Measurements from ENCODE around the gene CCDC88A.
A peak's percentile ranks its signal among the peaks of the same experiment; 100 is the strongest.
"Not testable (repeated sequence)": the region's sequence is repeated elsewhere in the genome, so short reads cannot be mapped to it uniquely, and the experiment has no call there.

CCDC88A gene, protein sequence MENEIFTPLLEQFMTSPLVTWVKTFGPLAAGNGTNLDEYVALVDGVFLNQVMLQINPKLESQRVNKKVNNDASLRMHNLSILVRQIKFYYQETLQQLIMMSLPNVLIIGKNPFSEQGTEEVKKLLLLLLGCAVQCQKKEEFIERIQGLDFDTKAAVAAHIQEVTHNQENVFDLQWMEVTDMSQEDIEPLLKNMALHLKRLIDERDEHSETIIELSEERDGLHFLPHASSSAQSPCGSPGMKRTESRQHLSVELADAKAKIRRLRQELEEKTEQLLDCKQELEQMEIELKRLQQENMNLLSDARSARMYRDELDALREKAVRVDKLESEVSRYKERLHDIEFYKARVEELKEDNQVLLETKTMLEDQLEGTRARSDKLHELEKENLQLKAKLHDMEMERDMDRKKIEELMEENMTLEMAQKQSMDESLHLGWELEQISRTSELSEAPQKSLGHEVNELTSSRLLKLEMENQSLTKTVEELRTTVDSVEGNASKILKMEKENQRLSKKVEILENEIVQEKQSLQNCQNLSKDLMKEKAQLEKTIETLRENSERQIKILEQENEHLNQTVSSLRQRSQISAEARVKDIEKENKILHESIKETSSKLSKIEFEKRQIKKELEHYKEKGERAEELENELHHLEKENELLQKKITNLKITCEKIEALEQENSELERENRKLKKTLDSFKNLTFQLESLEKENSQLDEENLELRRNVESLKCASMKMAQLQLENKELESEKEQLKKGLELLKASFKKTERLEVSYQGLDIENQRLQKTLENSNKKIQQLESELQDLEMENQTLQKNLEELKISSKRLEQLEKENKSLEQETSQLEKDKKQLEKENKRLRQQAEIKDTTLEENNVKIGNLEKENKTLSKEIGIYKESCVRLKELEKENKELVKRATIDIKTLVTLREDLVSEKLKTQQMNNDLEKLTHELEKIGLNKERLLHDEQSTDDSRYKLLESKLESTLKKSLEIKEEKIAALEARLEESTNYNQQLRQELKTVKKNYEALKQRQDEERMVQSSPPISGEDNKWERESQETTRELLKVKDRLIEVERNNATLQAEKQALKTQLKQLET (N-terminal part only)

DNA sequence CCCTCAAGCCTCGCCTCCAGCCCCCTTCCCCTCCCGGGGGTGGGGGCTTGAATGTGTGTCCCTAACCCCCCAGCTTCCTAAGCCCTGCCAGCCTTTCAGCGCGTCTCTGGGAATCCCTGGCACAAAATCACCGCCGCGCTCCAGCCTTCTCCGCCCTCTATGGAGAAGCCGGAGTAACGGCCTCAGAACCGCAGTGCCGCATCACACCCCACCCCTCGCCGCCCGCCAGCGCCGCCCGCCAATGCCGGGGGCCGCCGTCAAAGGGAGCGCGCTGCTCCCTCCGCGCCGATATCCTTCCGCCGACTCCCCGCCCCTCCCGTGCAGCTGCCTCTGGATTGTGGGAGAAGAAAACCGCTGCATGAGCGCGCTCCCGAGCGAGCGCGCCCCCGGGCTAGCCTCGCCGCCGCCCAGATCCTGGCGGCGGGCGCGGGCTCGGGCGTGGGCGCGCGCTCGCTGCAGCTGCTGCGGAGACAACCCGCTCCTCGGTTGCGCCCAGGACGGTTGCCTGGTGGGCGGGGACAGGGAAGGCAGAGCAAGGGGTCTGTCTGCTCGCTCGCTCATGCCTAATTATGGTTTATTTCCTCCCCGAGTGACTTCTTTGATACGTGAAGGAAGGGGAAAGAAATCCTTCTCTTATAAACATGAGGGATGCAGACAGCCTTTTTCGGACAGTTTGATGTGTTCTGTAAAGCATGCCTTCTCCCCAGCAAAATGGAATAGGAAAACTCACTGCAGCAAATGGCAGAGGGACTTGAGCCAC is at the start of gene CCDC88A:
Gene CCDC88A (minus strand): TSS at position 178 of the 760 bp plus-strand sequence. CDS start 777 bp downstream, outside the sequence.
- peaks cover 7 to 8% of the 10 kb centered on the region in 2 donors for H3K4me1 ChIP-seq (ENCODE audit: control insufficient read depth in 2 of 2, insufficient read depth in 2 of 2, low read length in 2 of 2)

DNA sequence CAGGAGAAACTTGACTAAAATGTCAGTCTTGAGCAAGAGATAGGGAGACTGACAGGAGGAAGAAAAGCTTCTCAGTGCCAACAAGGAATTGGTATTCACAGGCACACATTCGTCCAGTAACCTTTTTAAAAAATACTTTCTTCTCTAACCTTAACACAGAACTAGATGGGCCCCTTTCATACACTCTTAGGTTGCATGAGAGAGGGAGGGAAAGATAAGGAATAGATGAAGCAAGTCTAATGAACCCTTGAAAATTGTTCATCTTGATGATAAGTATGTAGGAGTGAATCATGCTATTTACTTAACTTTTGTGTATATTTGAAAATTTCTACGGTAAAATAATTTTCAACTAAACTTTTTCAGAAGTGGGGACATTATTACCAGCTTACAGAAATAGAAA is 42.0 kb upstream of the CCDC88A start:
- no peaks in the 10 kb centered on the region for H3K4me1 ChIP-seq (ENCODE audit: control insufficient read depth in 2 of 2, insufficient read depth in 2 of 2, low read length in 2 of 2)
- no peaks in the 10 kb centered on the region for H3K36me3 ChIP-seq (ENCODE audit: control insufficient read depth in 2 of 2, insufficient read depth in 2 of 2, low read length in 2 of 2)
- H3K9ac ChIP-seq (ENCODE audit: low read depth in 1 of 2, low read length in 2 of 2): no peak overlapping the region
- H3K27ac ChIP-seq (ENCODE audit: low read depth in 2 of 2, low read length in 2 of 2): no peak overlapping the region
- H3K9me3 ChIP-seq (ENCODE audit: control insufficient read depth in 2 of 2, low read length in 2 of 2): no peaks in the 10 kb centered on the region
- no peak overlapping the region for H3K4me3 ChIP-seq (ENCODE audit: low read length in 2 of 2)
- H3K27me3 ChIP-seq (ENCODE audit: control insufficient read depth in 2 of 2, insufficient read depth in 2 of 2, low read length in 2 of 2): no peaks in the 10 kb centered on the region

More for the DNA sequence above, at the start of gene CCDC88A:
- H3K4me3 ChIP-seq (ENCODE audit: low read length in 2 of 2): peak within 1 kb of the TSS; percentile 82 to 84
- no peaks in the 10 kb centered on the region for H3K9me3 ChIP-seq (ENCODE audit: control insufficient read depth in 2 of 2, low read length in 2 of 2)
- H3K9ac ChIP-seq (ENCODE audit: low read depth in 1 of 2, low read length in 2 of 2): peak within 1 kb of the TSS; percentile 69 to 76
- no peaks in the 10 kb centered on the region for H3K36me3 ChIP-seq (ENCODE audit: control insufficient read depth in 2 of 2, insufficient read depth in 2 of 2, low read length in 2 of 2)
- H3K27ac ChIP-seq (ENCODE audit: low read depth in 2 of 2, low read length in 2 of 2): peak within 1 kb of the TSS; percentile 81 to 84
- H3K27me3 ChIP-seq (ENCODE audit: control insufficient read depth in 2 of 2, insufficient read depth in 2 of 2, low read length in 2 of 2): peaks cover 0 to 2% of the 10 kb centered on the region in 2 donors

DNA sequence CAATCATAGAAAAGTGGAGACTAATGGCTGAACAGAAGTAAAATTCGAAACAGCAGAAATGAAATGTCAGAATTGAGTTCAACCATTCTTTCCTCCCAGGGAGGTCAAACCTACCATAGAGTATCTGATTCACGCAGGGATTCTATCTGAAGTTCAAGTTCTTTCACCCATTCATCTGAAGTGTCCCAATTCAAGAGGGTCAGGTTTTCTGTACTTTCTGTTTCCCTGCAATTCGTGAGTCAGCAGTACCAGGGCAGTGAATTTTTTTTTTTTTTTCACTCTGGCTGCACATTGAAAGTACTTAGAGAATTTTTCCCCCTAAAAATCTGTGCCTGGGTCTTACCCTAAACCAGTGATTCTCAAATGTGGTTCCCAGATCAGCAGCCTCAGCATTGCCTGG is 40.9 kb upstream of the CCDC88A start:
- H3K36me3 ChIP-seq (ENCODE audit: control insufficient read depth in 2 of 2, insufficient read depth in 2 of 2, low read length in 2 of 2): no peaks in the 10 kb centered on the region
- H3K9ac ChIP-seq (ENCODE audit: low read depth in 1 of 2, low read length in 2 of 2): no peak overlapping the region
- no peak overlapping the region for H3K4me3 ChIP-seq (ENCODE audit: low read length in 2 of 2)
- H3K27ac ChIP-seq (ENCODE audit: low read depth in 2 of 2, low read length in 2 of 2): no peak overlapping the region
- H3K27me3 ChIP-seq (ENCODE audit: control insufficient read depth in 2 of 2, insufficient read depth in 2 of 2, low read length in 2 of 2): no peaks in the 10 kb centered on the region
- H3K4me1 ChIP-seq (ENCODE audit: control insufficient read depth in 2 of 2, insufficient read depth in 2 of 2, low read length in 2 of 2): no peaks in the 10 kb centered on the region
- H3K9me3 ChIP-seq (ENCODE audit: control insufficient read depth in 2 of 2, low read length in 2 of 2): no peaks in the 10 kb centered on the region

DNA sequence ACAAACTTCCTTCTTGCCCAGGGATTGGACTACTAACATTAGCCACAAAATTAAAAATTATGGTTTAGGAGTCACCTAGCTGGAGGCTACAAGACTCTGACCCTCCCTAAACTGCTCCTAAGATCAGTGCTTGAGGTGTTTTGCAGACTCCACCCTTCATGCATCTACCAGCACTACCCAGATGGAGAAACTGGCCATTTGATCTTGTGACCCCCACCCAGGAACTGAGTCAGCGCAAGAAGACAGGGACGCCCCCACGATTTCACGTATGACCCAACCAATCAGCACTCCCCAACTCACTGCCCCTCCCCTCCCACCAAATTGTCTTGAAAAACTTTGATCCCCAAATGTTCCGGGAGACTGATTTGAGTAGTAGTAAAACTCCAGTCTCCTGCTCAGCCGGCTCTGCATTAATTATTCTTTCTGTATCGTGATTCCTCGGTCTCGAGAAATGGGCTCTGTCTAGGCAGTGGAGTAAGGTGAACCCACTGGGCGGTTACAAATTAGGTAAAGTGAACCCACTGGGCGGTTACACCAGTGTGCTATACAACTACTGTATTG is 40.1 kb upstream of the CCDC88A start:
- Histone ChIP-seq H3K9ac (ENCODE audit: low read depth in 1 of 2, low read length in 2 of 2) (no peak overlapping the region), H3K36me3 (ENCODE audit: control insufficient read depth in 2 of 2, insufficient read depth in 2 of 2, low read length in 2 of 2) (no peaks in the 10 kb centered on the region), H3K9me3 (ENCODE audit: control insufficient read depth in 2 of 2, low read length in 2 of 2) (no peaks in the 10 kb centered on the region), H3K4me1 (ENCODE audit: control insufficient read depth in 2 of 2, insufficient read depth in 2 of 2, low read length in 2 of 2) (no peaks in the 10 kb centered on the region), H3K4me3 (ENCODE audit: low read length in 2 of 2) (no peak overlapping the region), H3K27ac (ENCODE audit: low read depth in 2 of 2, low read length in 2 of 2) (no peak overlapping the region), H3K27me3 (ENCODE audit: control insufficient read depth in 2 of 2, insufficient read depth in 2 of 2, low read length in 2 of 2) (no peaks in the 10 kb centered on the region)

DNA sequence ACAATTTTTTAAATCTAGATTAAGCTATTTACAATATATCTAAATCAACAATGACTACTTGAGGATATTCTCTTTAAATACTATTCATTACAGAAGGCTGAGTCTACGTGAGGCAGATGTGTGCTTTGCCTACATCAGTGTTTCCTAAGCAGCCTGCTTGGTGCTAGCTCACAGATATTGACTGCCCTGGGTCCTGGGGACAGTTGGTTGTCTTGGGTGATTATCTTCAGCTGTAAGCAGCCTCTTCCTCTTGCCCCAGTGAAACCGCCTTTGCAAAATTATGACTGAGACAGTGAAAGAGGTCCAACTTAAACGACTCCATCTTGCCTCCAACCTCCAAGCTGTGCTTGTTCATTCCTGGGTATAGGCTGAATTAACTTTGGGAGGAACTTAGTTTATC is 39.6 kb upstream of the CCDC88A start:
- Histone ChIP-seq H3K4me3 (ENCODE audit: low read length in 2 of 2) (no peak overlapping the region), H3K27me3 (ENCODE audit: control insufficient read depth in 2 of 2, insufficient read depth in 2 of 2, low read length in 2 of 2) (no peaks in the 10 kb centered on the region), H3K36me3 (ENCODE audit: control insufficient read depth in 2 of 2, insufficient read depth in 2 of 2, low read length in 2 of 2) (no peaks in the 10 kb centered on the region), H3K9me3 (ENCODE audit: control insufficient read depth in 2 of 2, low read length in 2 of 2) (no peaks in the 10 kb centered on the region), H3K4me1 (ENCODE audit: control insufficient read depth in 2 of 2, insufficient read depth in 2 of 2, low read length in 2 of 2) (no peaks in the 10 kb centered on the region), H3K27ac (ENCODE audit: low read depth in 2 of 2, low read length in 2 of 2) (no peak overlapping the region), H3K9ac (ENCODE audit: low read depth in 1 of 2, low read length in 2 of 2) (no peak overlapping the region)

DNA sequence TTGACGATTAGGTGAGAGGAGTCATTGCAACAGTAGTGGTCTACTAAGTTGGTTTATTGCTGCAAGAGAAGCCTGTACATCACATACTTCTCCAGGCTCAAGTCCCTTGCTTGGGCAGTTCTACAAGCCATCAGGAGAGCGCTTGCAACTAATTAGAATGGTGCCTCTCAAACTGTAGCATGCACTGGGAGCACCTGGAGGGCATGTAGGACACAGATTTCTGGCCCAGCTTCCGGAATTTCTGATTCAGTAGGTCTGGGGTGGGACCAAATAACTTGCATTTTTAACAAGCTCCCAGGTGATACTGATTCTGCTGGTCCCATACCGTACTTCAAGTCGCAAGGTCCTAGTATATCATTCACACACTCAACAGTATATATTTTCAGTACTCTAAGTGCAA is 34.5 kb upstream of the CCDC88A start:
- H3K27ac ChIP-seq (ENCODE audit: low read depth in 2 of 2, low read length in 2 of 2): no peak overlapping the region
- no peak overlapping the region for H3K9ac ChIP-seq (ENCODE audit: low read depth in 1 of 2, low read length in 2 of 2)
- no peaks in the 10 kb centered on the region for H3K4me1 ChIP-seq (ENCODE audit: control insufficient read depth in 2 of 2, insufficient read depth in 2 of 2, low read length in 2 of 2)
- H3K4me3 ChIP-seq (ENCODE audit: low read length in 2 of 2): no peak overlapping the region
- no peaks in the 10 kb centered on the region for H3K36me3 ChIP-seq (ENCODE audit: control insufficient read depth in 2 of 2, insufficient read depth in 2 of 2, low read length in 2 of 2)
- no peaks in the 10 kb centered on the region for H3K27me3 ChIP-seq (ENCODE audit: control insufficient read depth in 2 of 2, insufficient read depth in 2 of 2, low read length in 2 of 2)
- no peaks in the 10 kb centered on the region for H3K9me3 ChIP-seq (ENCODE audit: control insufficient read depth in 2 of 2, low read length in 2 of 2)

DNA sequence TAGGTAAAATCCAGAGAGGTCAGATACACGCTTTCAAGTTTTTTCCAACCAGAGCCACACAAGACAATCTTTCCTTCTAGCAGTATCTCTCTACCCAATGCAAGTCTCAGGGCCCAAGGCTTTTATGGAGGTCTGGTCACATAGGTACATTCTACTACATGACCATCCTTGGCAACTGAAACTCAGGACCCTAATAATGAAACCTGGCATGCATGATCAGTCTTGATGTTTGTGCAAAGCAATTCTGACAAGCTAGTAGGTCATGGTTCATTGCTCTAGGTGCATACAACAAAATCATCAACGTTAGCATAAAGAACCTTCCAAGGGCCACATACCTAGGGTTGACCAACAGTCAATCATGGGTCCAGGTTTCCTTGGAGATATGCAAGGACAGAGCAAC is 33.2 kb upstream of the CCDC88A start:
- H3K4me3 ChIP-seq (ENCODE audit: low read length in 2 of 2): no peak overlapping the region
- no peaks in the 10 kb centered on the region for H3K27me3 ChIP-seq (ENCODE audit: control insufficient read depth in 2 of 2, insufficient read depth in 2 of 2, low read length in 2 of 2)
- no peaks in the 10 kb centered on the region for H3K36me3 ChIP-seq (ENCODE audit: control insufficient read depth in 2 of 2, insufficient read depth in 2 of 2, low read length in 2 of 2)
- H3K9ac ChIP-seq (ENCODE audit: low read depth in 1 of 2, low read length in 2 of 2): no peak overlapping the region
- H3K9me3 ChIP-seq (ENCODE audit: control insufficient read depth in 2 of 2, low read length in 2 of 2): no peaks in the 10 kb centered on the region
- H3K27ac ChIP-seq (ENCODE audit: low read depth in 2 of 2, low read length in 2 of 2): no peak overlapping the region
- H3K4me1 ChIP-seq (ENCODE audit: control insufficient read depth in 2 of 2, insufficient read depth in 2 of 2, low read length in 2 of 2): no peaks in the 10 kb centered on the region

DNA sequence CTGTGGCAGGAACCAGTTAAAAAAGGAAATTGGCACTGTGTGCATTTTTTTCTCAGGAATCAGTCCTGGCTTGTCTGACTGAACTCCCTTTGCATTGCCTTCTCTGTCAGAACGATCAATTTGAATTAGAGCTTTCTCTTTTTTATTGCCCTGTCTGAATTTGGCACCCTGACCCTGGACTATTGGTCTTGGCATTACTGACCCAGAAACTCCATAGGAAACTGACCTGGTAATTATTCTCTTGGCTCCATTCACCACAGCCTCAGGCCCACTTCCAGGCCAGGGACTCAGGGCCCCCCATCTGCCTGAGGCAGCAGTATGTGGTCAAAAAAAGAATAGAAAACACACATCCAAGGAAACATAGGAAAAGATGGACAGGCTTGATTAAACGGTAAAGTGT is 32.0 kb upstream of the CCDC88A start:
- no peaks in the 10 kb centered on the region for H3K36me3 ChIP-seq (ENCODE audit: control insufficient read depth in 2 of 2, insufficient read depth in 2 of 2, low read length in 2 of 2)
- no peak overlapping the region for H3K4me3 ChIP-seq (ENCODE audit: low read length in 2 of 2)
- no peaks in the 10 kb centered on the region for H3K9me3 ChIP-seq (ENCODE audit: control insufficient read depth in 2 of 2, low read length in 2 of 2)
- H3K27ac ChIP-seq (ENCODE audit: low read depth in 2 of 2, low read length in 2 of 2): no peak overlapping the region
- H3K27me3 ChIP-seq (ENCODE audit: control insufficient read depth in 2 of 2, insufficient read depth in 2 of 2, low read length in 2 of 2): no peaks in the 10 kb centered on the region
- no peak overlapping the region for H3K9ac ChIP-seq (ENCODE audit: low read depth in 1 of 2, low read length in 2 of 2)
- no peaks in the 10 kb centered on the region for H3K4me1 ChIP-seq (ENCODE audit: control insufficient read depth in 2 of 2, insufficient read depth in 2 of 2, low read length in 2 of 2)

DNA sequence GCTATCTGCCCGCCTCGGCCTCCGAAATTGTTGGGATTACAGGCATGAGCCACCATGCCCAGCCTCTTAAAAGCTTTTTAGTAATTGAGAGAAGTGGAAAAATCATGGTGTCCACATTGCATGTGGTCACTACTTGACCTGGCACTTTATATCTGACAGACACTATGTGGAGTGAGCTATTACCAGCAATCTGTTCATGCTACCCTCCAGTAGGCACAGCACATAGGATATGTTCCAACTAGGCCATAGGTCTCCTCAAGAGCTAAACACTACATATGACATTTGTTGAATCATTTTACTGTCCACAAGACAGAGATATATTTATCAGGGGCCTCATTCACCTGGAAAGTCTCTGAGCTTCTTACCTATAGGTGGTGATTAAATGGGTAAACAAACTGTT is 30.4 kb upstream of the CCDC88A start:
- not testable (repeated sequence) for H3K27me3 ChIP-seq (ENCODE audit: control insufficient read depth in 2 of 2, insufficient read depth in 2 of 2, low read length in 2 of 2); H3K4me1 ChIP-seq (ENCODE audit: control insufficient read depth in 2 of 2, insufficient read depth in 2 of 2, low read length in 2 of 2); H3K4me3 ChIP-seq (ENCODE audit: low read length in 2 of 2); H3K9me3 ChIP-seq (ENCODE audit: control insufficient read depth in 2 of 2, low read length in 2 of 2); H3K9ac ChIP-seq (ENCODE audit: low read depth in 1 of 2, low read length in 2 of 2); H3K27ac ChIP-seq (ENCODE audit: low read depth in 2 of 2, low read length in 2 of 2); H3K36me3 ChIP-seq (ENCODE audit: control insufficient read depth in 2 of 2, insufficient read depth in 2 of 2, low read length in 2 of 2)

All from mucosa of rectum (tissue), 2 donors.